Liver (tissue), 9 donors: ENCODE measurements around the gene BRAF. TPM values are rescaled to one million over a fixed set of nuclear protein-coding genes. Genes with fewer than 3 reads are reported as not detected.

Experiments
- DNase-seq: peaks from one replicate; pipeline ENCODE4 v3.0.0-alpha.2; 2017; ENCODE audit warnings: low spot score
- H3K27ac ChIP-seq, 2 donors: one replicate each; pipeline ENCODE4 v1.7.0; 2013; ENCODE audit warnings: inconsistent platforms in 2 of 2, low read length in 2 of 2, control low read depth in 1 of 2, low read depth in 1 of 2, mild to moderate bottlenecking in 1 of 2
- H3K27me3 ChIP-seq, 4 donors: one replicate each; pipeline versions ENCODE4 v1.6.1 to v1.7.0; 2013; ENCODE audit warnings: low read length in 3 of 4, inconsistent platforms in 1 of 4, mild to moderate bottlenecking in 1 of 4, moderate library complexity in 1 of 4; ENCODE audit not compliant: control insufficient read depth in 4 of 4, insufficient read depth in 4 of 4
- H3K36me3 ChIP-seq, 4 donors: one replicate each; pipeline versions ENCODE4 v1.6.1 to v1.7.0; 2013; ENCODE audit warnings: low read length in 3 of 4, mild to moderate bottlenecking in 3 of 4, low read depth in 1 of 4, moderate library complexity in 1 of 4; ENCODE audit not compliant: control insufficient read depth in 4 of 4, insufficient read depth in 3 of 4
- H3K4me1 ChIP-seq, 4 donors: one replicate each; pipeline versions ENCODE4 v1.6.1 to v1.7.0; 2013; ENCODE audit warnings: low read length in 3 of 4, mild to moderate bottlenecking in 3 of 4, moderate library complexity in 1 of 4; ENCODE audit not compliant: control insufficient read depth in 4 of 4, insufficient read depth in 4 of 4
- H3K4me3 ChIP-seq, 3 donors: one replicate each; pipeline versions ENCODE4 v1.6.1 to v1.7.0; 2013; ENCODE audit warnings: low read length in 3 of 3, control low read depth in 1 of 3, low read depth in 1 of 3, mild to moderate bottlenecking in 1 of 3
- H3K9ac ChIP-seq, 2 donors: one replicate each; pipeline ENCODE4 v1.7.0; 2013; ENCODE audit warnings: low read length in 2 of 2, mild to moderate bottlenecking in 2 of 2, moderate library complexity in 2 of 2, control low read depth in 1 of 2, low read depth in 1 of 2
- H3K9me3 ChIP-seq, 4 donors: one replicate each; pipeline versions ENCODE4 v1.6.1 to v1.7.0; 2013; ENCODE audit warnings: low read length in 3 of 4; ENCODE audit not compliant: control insufficient read depth in 4 of 4
- ATF3 ChIP-seq: IDR thresholded peaks from 2 replicates; pipeline ENCODE4 v1.6.1; 2016; ENCODE audit warnings: antibody characterized with exemption
- CTCF ChIP-seq: fragments of 150-350 bp; IDR thresholded peaks from 2 replicates; pipeline ENCODE4 v1.5.1; 2017; ENCODE audit warnings: improper control_type of control experiment, low read depth, low read length; ENCODE audit not compliant: missing input control
- EGR1 ChIP-seq, 2 donors: IDR thresholded peaks; 2 replicates each; pipeline ENCODE4 v1.6.1; 2016 to 2018; ENCODE audit warnings: antibody characterized with exemption in 2 of 2, low read depth in 2 of 2
- FOXA1 ChIP-seq: IDR thresholded peaks from 2 replicates; pipeline ENCODE4 v1.6.1; 2016; ENCODE audit warnings: antibody characterized with exemption
- FOXA2 ChIP-seq: IDR thresholded peaks from 2 replicates; pipeline ENCODE4 v1.6.1; 2016; ENCODE audit warnings: antibody characterized with exemption
- GABPA ChIP-seq, 2 donors: IDR thresholded peaks in 1 of 2; conservative IDR thresholded peaks in 1 of 2; 2 replicates each; pipeline ENCODE4 v1.6.1; 2016; ENCODE audit warnings: antibody characterized with exemption in 2 of 2, mild to moderate bottlenecking in 1 of 2, moderate library complexity in 1 of 2
- HNF4A ChIP-seq, 2 donors: conservative IDR thresholded peaks; 2 replicates each; pipeline ENCODE4 v1.6.1; 2016; ENCODE audit warnings: antibody characterized with exemption in 2 of 2, mild to moderate bottlenecking in 2 of 2
- JUND ChIP-seq, 2 donors: IDR thresholded peaks; 2 replicates each; pipeline ENCODE4 v1.6.1; 2016; ENCODE audit warnings: antibody characterized with exemption in 2 of 2
- RAD21 ChIP-seq, 2 donors: IDR thresholded peaks; 2 replicates each; pipeline ENCODE4 v1.6.1; 2016; ENCODE audit warnings: antibody characterized with exemption in 2 of 2, mild to moderate bottlenecking in 2 of 2
- REST ChIP-seq: IDR thresholded peaks from 2 replicates; pipeline ENCODE4 v1.6.1; 2016; ENCODE audit warnings: antibody characterized with exemption, mild to moderate bottlenecking
- SP1 ChIP-seq: IDR thresholded peaks from 2 replicates; pipeline ENCODE4 v1.6.1; 2018; ENCODE audit warnings: antibody characterized with exemption, mild to moderate bottlenecking
- TAF1 ChIP-seq: conservative IDR thresholded peaks from 2 replicates; pipeline ENCODE4 v1.6.1; 2016; ENCODE audit warnings: antibody characterized with exemption, mild to moderate bottlenecking
- YY1 ChIP-seq: IDR thresholded peaks from 2 replicates; pipeline ENCODE4 v1.6.1; 2016; ENCODE audit warnings: antibody characterized with exemption, mild to moderate bottlenecking
- ZBTB33 ChIP-seq: IDR thresholded peaks from 2 replicates; pipeline ENCODE4 v1.6.1; 2016; ENCODE audit warnings: antibody characterized with exemption
- WGBS: extraction: QIAGEN DNeasy Blood & Tissue Kit; methylation state at CpG from one replicate; pipeline ENCODE4 v1.1.7; 2013; 5-methylcytosine and 5-hydroxymethylcytosine counted together
- polyA plus RNA-seq, 2 donors: library from polyadenylated mRNA; stranded (reverse) in 1 of 2; unstranded in 1 of 2; fragments of 200-250 nt in 1 of 2; fragments of >200 nt in 1 of 2; fragmentation: Nextera tagmentation in 1 of 2; extraction: Ambion mirVana in 1 of 2; gene quantifications; one replicate each; pipeline versions ENCODE4 v1.2.1 to v1.2.3, GENCODE V29; 2013 to 2015
- total RNA-seq, 2 donors: library from RNA; depleted of rRNA; stranded (reverse); fragments of >200 nt; gene quantifications; one replicate each; pipeline ENCODE4 v1.2.3, GENCODE V29; 2014
- donor health status: healthy.
- donor health status: healthy.
- donor health status: healthy.
- donor health status: healthy.
- donor health status: healthy.

The BRAF gene
- total and polyA plus RNA-seq, 4 donors = 2.6 to 21.9 (median 14.0) TPM

GRCh38 chr7:140863184-140863583, 61.5 kb downstream of the BRAF start:
- no peak overlapping the region for H3K4me3 ChIP-seq
- H3K36me3 ChIP-seq = no peaks in the 10 kb centered on the region
- H3K27ac ChIP-seq = no peak overlapping the region
- H3K9me3 ChIP-seq = no peaks in the 10 kb centered on the region
- H3K4me1 ChIP-seq = no peaks in the 10 kb centered on the region
- TF ChIP-seq RAD21 (IDR thresholded peaks at IDR 0.05) (no peak), HNF4A (conservative IDR thresholded peaks at IDR 0.05) (no peak), FOXA1 (no peak), TAF1 (no peak), GABPA (IDR thresholded peaks at IDR 0.05 in 1 of 2, conservative IDR thresholded peaks at IDR 0.05 in 1 of 2) (no peak), CTCF (no peak), EGR1 (IDR thresholded peaks at IDR 0.05; ENCODE audit: low read depth in 2 of 2) (no peak)
- no peaks in the 10 kb centered on the region for H3K27me3 ChIP-seq
- H3K9ac ChIP-seq = no peak overlapping the region
- 94% methylated on average over 2 of the region's 2 CpGs for WGBS
- no peak for DNase-seq

- H3K36me3 ChIP-seq = no peaks in the 10 kb centered on the region
- no peak for TF ChIP-seq TAF1
- TF ChIP-seq ATF3 = no peak
- TF ChIP-seq JUND (IDR thresholded peaks at IDR 0.05) = no peak
- no peaks in the 10 kb centered on the region for H3K27me3 ChIP-seq
- no peaks in the 10 kb centered on the region for H3K9me3 ChIP-seq
- no peak overlapping the region for H3K9ac ChIP-seq
- no peak overlapping the region for H3K4me3 ChIP-seq
- no peak for DNase-seq
- H3K27ac ChIP-seq = no peak overlapping the region
- no peaks in the 10 kb centered on the region for H3K4me1 ChIP-seq
- whole genome bisulfite sequencing = 90% methylated on average over 2 of the region's 2 CpGs
These were observed 67.7 kb downstream of the BRAF start for GRCh38 chr7:140857048-140857447.

GRCh38 chr7:140841166-140841715, 83.5 kb downstream of the BRAF start:
- 57% methylated on average over 1 of the region's 1 CpG for WGBS
- Histone ChIP-seq H3K36me3 (peaks cover 0 to 4% (median 2%) of the 10 kb centered on the region in 4 donors), H3K4me1 (no peaks in the 10 kb centered on the region), H3K9ac (no peak overlapping the region), H3K4me3 (no peak overlapping the region), H3K27ac (no peak overlapping the region), H3K27me3 (no peaks in the 10 kb centered on the region), H3K9me3 (no peaks in the 10 kb centered on the region)
- DNase-seq = no peak
- TF ChIP-seq RAD21 (IDR thresholded peaks at IDR 0.05) = no peak
- TF ChIP-seq EGR1 (IDR thresholded peaks at IDR 0.05; ENCODE audit: low read depth in 2 of 2) = no peak
- TF ChIP-seq FOXA1 = no peak
- TF ChIP-seq HNF4A (conservative IDR thresholded peaks at IDR 0.05) = no peak
- TF ChIP-seq ATF3 = no peak
- no peak for TF ChIP-seq SP1
- no peak for TF ChIP-seq TAF1
- TF ChIP-seq CTCF = no peak
- no peak for TF ChIP-seq FOXA2
- TF ChIP-seq YY1 = no peak
- no peak for TF ChIP-seq ZBTB33
- no peak for TF ChIP-seq REST
